Liver (tissue), 9 donors: ENCODE data around the gene GCNT4. TPM values are rescaled to one million over a fixed set of nuclear protein-coding genes. Genes with fewer than 3 reads are reported as not detected.

Experiments used
- DNase-seq: peaks from one replicate; pipeline ENCODE4 v3.0.0-alpha.2; 2017; ENCODE audit warnings: low spot score
- H3K27ac ChIP-seq, 2 donors: one replicate each; pipeline ENCODE4 v1.7.0; 2013; ENCODE audit warnings: inconsistent platforms in 2 of 2, low read length in 2 of 2, control low read depth in 1 of 2, low read depth in 1 of 2, mild to moderate bottlenecking in 1 of 2
- H3K27me3 ChIP-seq, 4 donors: one replicate each; pipeline versions ENCODE4 v1.6.1 to v1.7.0; 2013; ENCODE audit warnings: low read length in 3 of 4, inconsistent platforms in 1 of 4, mild to moderate bottlenecking in 1 of 4, moderate library complexity in 1 of 4; ENCODE audit not compliant: control insufficient read depth in 4 of 4, insufficient read depth in 4 of 4
- H3K36me3 ChIP-seq, 4 donors: one replicate each; pipeline versions ENCODE4 v1.6.1 to v1.7.0; 2013; ENCODE audit warnings: low read length in 3 of 4, mild to moderate bottlenecking in 3 of 4, low read depth in 1 of 4, moderate library complexity in 1 of 4; ENCODE audit not compliant: control insufficient read depth in 4 of 4, insufficient read depth in 3 of 4
- H3K4me1 ChIP-seq, 4 donors: one replicate each; pipeline versions ENCODE4 v1.6.1 to v1.7.0; 2013; ENCODE audit warnings: low read length in 3 of 4, mild to moderate bottlenecking in 3 of 4, moderate library complexity in 1 of 4; ENCODE audit not compliant: control insufficient read depth in 4 of 4, insufficient read depth in 4 of 4
- H3K4me3 ChIP-seq, 3 donors: one replicate each; pipeline versions ENCODE4 v1.6.1 to v1.7.0; 2013; ENCODE audit warnings: low read length in 3 of 3, control low read depth in 1 of 3, low read depth in 1 of 3, mild to moderate bottlenecking in 1 of 3
- H3K9ac ChIP-seq, 2 donors: one replicate each; pipeline ENCODE4 v1.7.0; 2013; ENCODE audit warnings: low read length in 2 of 2, mild to moderate bottlenecking in 2 of 2, moderate library complexity in 2 of 2, control low read depth in 1 of 2, low read depth in 1 of 2
- H3K9me3 ChIP-seq, 4 donors: one replicate each; pipeline versions ENCODE4 v1.6.1 to v1.7.0; 2013; ENCODE audit warnings: low read length in 3 of 4; ENCODE audit not compliant: control insufficient read depth in 4 of 4
- ATF3 ChIP-seq: IDR thresholded peaks from 2 replicates; pipeline ENCODE4 v1.6.1; 2016; ENCODE audit warnings: antibody characterized with exemption
- CTCF ChIP-seq: fragments of 150-350 bp; IDR thresholded peaks from 2 replicates; pipeline ENCODE4 v1.5.1; 2017; ENCODE audit warnings: improper control_type of control experiment, low read depth, low read length; ENCODE audit not compliant: missing input control
- EGR1 ChIP-seq, 2 donors: IDR thresholded peaks; 2 replicates each; pipeline ENCODE4 v1.6.1; 2016 to 2018; ENCODE audit warnings: antibody characterized with exemption in 2 of 2, low read depth in 2 of 2
- FOXA1 ChIP-seq: IDR thresholded peaks from 2 replicates; pipeline ENCODE4 v1.6.1; 2016; ENCODE audit warnings: antibody characterized with exemption
- FOXA2 ChIP-seq: IDR thresholded peaks from 2 replicates; pipeline ENCODE4 v1.6.1; 2016; ENCODE audit warnings: antibody characterized with exemption
- GABPA ChIP-seq, 2 donors: IDR thresholded peaks in 1 of 2; conservative IDR thresholded peaks in 1 of 2; 2 replicates each; pipeline ENCODE4 v1.6.1; 2016; ENCODE audit warnings: antibody characterized with exemption in 2 of 2, mild to moderate bottlenecking in 1 of 2, moderate library complexity in 1 of 2
- HNF4A ChIP-seq, 2 donors: conservative IDR thresholded peaks; 2 replicates each; pipeline ENCODE4 v1.6.1; 2016; ENCODE audit warnings: antibody characterized with exemption in 2 of 2, mild to moderate bottlenecking in 2 of 2
- HNF4G ChIP-seq: IDR thresholded peaks from 2 replicates; pipeline ENCODE4 v1.6.1; 2016; ENCODE audit warnings: antibody characterized with exemption
- JUND ChIP-seq, 2 donors: IDR thresholded peaks; 2 replicates each; pipeline ENCODE4 v1.6.1; 2016; ENCODE audit warnings: antibody characterized with exemption in 2 of 2
- MAX ChIP-seq: IDR thresholded peaks from 2 replicates; pipeline ENCODE4 v1.6.1; 2016; ENCODE audit warnings: antibody characterized with exemption
- NR2F2 ChIP-seq: IDR thresholded peaks from 2 replicates; pipeline ENCODE4 v1.6.1; 2016; ENCODE audit warnings: antibody characterized with exemption
- RAD21 ChIP-seq, 2 donors: IDR thresholded peaks; 2 replicates each; pipeline ENCODE4 v1.6.1; 2016; ENCODE audit warnings: antibody characterized with exemption in 2 of 2, mild to moderate bottlenecking in 2 of 2
- REST ChIP-seq: IDR thresholded peaks from 2 replicates; pipeline ENCODE4 v1.6.1; 2016; ENCODE audit warnings: antibody characterized with exemption, mild to moderate bottlenecking
- RXRA ChIP-seq, 2 donors: IDR thresholded peaks; 2 replicates each; pipeline ENCODE4 v1.6.1; 2017 to 2018; ENCODE audit warnings: antibody characterized with exemption in 2 of 2, mild to moderate bottlenecking in 1 of 2
- SP1 ChIP-seq: IDR thresholded peaks from 2 replicates; pipeline ENCODE4 v1.6.1; 2018; ENCODE audit warnings: antibody characterized with exemption, mild to moderate bottlenecking
- TAF1 ChIP-seq: conservative IDR thresholded peaks from 2 replicates; pipeline ENCODE4 v1.6.1; 2016; ENCODE audit warnings: antibody characterized with exemption, mild to moderate bottlenecking
- YY1 ChIP-seq: IDR thresholded peaks from 2 replicates; pipeline ENCODE4 v1.6.1; 2016; ENCODE audit warnings: antibody characterized with exemption, mild to moderate bottlenecking
- ZBTB33 ChIP-seq: IDR thresholded peaks from 2 replicates; pipeline ENCODE4 v1.6.1; 2016; ENCODE audit warnings: antibody characterized with exemption
- WGBS: extraction: QIAGEN DNeasy Blood & Tissue Kit; methylation state at CpG from one replicate; pipeline ENCODE4 v1.1.7; 2013; 5-methylcytosine and 5-hydroxymethylcytosine counted together
- polyA plus RNA-seq, 2 donors: library from polyadenylated mRNA; stranded (reverse) in 1 of 2; unstranded in 1 of 2; fragments of 200-250 nt in 1 of 2; fragments of >200 nt in 1 of 2; fragmentation: Nextera tagmentation in 1 of 2; extraction: Ambion mirVana in 1 of 2; gene quantifications; one replicate each; pipeline versions ENCODE4 v1.2.1 to v1.2.3, GENCODE V29; 2013 to 2015
- total RNA-seq, 2 donors: library from RNA; depleted of rRNA; stranded (reverse); fragments of >200 nt; gene quantifications; one replicate each; pipeline ENCODE4 v1.2.3, GENCODE V29; 2014
- donor health status: healthy.
- donor health status: healthy.
- donor health status: healthy.
- donor health status: healthy.
- donor health status: healthy.

Gene GCNT4
- total and polyA plus RNA-seq, 4 donors: 0.25 to 1.3 (median 0.39) TPM

GRCh38 chr5:75045071-75045470 is 7.3 kb downstream of the GCNT4 start (continued):
- TF ChIP-seq GABPA (IDR thresholded peaks at IDR 0.05 in 1 of 2, conservative IDR thresholded peaks at IDR 0.05 in 1 of 2): no peak
- TF ChIP-seq HNF4G: no peak

- Histone ChIP-seq H3K4me1 (peaks cover 0 to 10% (median 2%) of the 10 kb centered on the region in 4 donors), H3K27ac (no peak overlapping the region), H3K4me3 (no peak overlapping the region), H3K9ac (no peak overlapping the region), H3K36me3 (no peaks in the 10 kb centered on the region), H3K27me3 (no peaks in the 10 kb centered on the region), H3K9me3 (no peaks in the 10 kb centered on the region)
- 42% methylated on average over 7 of the region's 7 CpGs for WGBS
- no peak for TF ChIP-seq EGR1 (IDR thresholded peaks at IDR 0.05; ENCODE audit: low read depth in 2 of 2)
- TF ChIP-seq FOXA1: peak; percentile 99
- peak; percentile 46 to 69 for TF ChIP-seq RAD21 (IDR thresholded peaks at IDR 0.05)
- TF ChIP-seq ATF3: peak; percentile 70
- TF ChIP-seq ZBTB33: no peak
- TF ChIP-seq TAF1: no peak
- peak; percentile 81 for TF ChIP-seq SP1
- peak; percentile 90 for TF ChIP-seq MAX
- peak; percentile 37 for TF ChIP-seq REST
- no peak for TF ChIP-seq CTCF
- peak; percentile 63 to 74 for TF ChIP-seq HNF4A (conservative IDR thresholded peaks at IDR 0.05)
- no peak for TF ChIP-seq GABPA (IDR thresholded peaks at IDR 0.05 in 1 of 2, conservative IDR thresholded peaks at IDR 0.05 in 1 of 2)
- TF ChIP-seq HNF4G: peak; percentile 36
- TF ChIP-seq RXRA (IDR thresholded peaks at IDR 0.05): peak; percentile 91 to 92
- TF ChIP-seq YY1: peak; percentile 91
- TF ChIP-seq NR2F2: no peak
- peak; percentile 98 for TF ChIP-seq FOXA2
- peak; percentile 85 to 86 for TF ChIP-seq JUND (IDR thresholded peaks at IDR 0.05)
- DNase-seq: no peak
These were observed 8.0 kb downstream of the GCNT4 start for GRCh38 chr5:75044406-75044805.
